BE2C (cell line): Measurements from ENCODE around the gene HEBP2.

ENCODE experiments used
- DNase-seq: peaks from one replicate; pipeline ENCODE4 v3.0.0-alpha.2; 2020
- H3K27me3 ChIP-seq: fragments of 250-450 bp; sonication (Bioruptor Pico); 2 replicates; pipeline ENCODE4 v1.5.1; 2020; ENCODE audit warnings: mild to moderate bottlenecking
- H3K36me3 ChIP-seq: fragments of 250-450 bp; sonication (Bioruptor Pico); 2 replicates; pipeline ENCODE4 v1.5.1; 2020; ENCODE audit warnings: mild to moderate bottlenecking
- H3K4me1 ChIP-seq: fragments of 250-450 bp; sonication (Bioruptor Pico); 2 replicates; pipeline ENCODE4 v1.5.1; 2020
- H3K4me3 ChIP-seq: 2 replicates; pipeline ENCODE4 v1.5.1; 2011; ENCODE audit warnings: low read depth, low read length
- H3K9me3 ChIP-seq: fragments of 250-450 bp; sonication (Bioruptor Pico); 2 replicates; pipeline ENCODE4 v1.5.1; 2020
- TF ChIP-seq, protein P1 (sequence below): IDR thresholded peaks from 2 replicates; pipeline ENCODE4 v1.5.1; 2012; ENCODE audit warnings: mild to moderate bottlenecking, low read depth, low read length

The HEBP2 gene

GRCh38 chr6:138418118-138418742 lies 14.2 kb downstream of the HEBP2 start:
- Histone ChIP-seq H3K27me3 (peaks cover under 1% of the 10 kb centered on the region; the same call in 1 of the 2 replicates), H3K36me3 (no peaks in the 10 kb centered on the region; the same call in 1 of the 2 replicates), H3K9me3 (no peaks in the 10 kb centered on the region), H3K4me3 (no peak overlapping the region), H3K4me1 (no peaks in the 10 kb centered on the region)
- TF ChIP-seq, protein P1, sequence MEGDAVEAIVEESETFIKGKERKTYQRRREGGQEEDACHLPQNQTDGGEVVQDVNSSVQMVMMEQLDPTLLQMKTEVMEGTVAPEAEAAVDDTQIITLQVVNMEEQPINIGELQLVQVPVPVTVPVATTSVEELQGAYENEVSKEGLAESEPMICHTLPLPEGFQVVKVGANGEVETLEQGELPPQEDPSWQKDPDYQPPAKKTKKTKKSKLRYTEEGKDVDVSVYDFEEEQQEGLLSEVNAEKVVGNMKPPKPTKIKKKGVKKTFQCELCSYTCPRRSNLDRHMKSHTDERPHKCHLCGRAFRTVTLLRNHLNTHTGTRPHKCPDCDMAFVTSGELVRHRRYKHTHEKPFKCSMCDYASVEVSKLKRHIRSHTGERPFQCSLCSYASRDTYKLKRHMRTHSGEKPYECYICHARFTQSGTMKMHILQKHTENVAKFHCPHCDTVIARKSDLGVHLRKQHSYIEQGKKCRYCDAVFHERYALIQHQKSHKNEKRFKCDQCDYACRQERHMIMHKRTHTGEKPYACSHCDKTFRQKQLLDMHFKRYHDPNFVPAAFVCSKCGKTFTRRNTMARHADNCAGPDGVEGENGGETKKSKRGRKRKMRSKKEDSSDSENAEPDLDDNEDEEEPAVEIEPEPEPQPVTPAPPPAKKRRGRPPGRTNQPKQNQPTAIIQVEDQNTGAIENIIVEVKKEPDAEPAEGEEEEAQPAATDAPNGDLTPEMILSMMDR: no peak
- no peak for DNase-seq

DNA sequence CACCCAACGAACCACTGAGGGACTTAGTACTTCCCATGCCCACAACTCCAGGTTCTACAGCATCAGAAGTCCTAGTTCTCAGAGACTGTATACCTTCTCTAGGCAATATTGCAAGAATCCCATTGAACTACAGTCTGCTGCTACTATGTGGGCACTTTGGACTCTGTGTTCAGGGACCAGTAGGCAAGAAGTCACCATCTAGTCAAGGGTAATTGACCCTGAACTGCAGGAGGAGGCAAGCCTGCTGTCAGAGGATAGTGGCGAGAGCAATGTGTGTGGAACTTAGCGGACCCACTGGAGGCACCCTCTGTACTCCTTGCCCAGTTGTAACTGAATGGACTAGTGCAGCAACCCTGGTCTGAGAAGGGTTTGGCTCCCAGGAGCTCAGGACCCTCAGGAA lies 15.7 kb downstream of the HEBP2 start:
- TF ChIP-seq, protein P1: no peak
- Histone ChIP-seq H3K9me3 (no peaks in the 10 kb centered on the region), H3K4me3 (no peak overlapping the region), H3K36me3 (no peaks in the 10 kb centered on the region), H3K27me3 (peaks cover 11% of the 10 kb centered on the region), H3K4me1 (no peaks in the 10 kb centered on the region)
- DNase-seq: no peak

DNA sequence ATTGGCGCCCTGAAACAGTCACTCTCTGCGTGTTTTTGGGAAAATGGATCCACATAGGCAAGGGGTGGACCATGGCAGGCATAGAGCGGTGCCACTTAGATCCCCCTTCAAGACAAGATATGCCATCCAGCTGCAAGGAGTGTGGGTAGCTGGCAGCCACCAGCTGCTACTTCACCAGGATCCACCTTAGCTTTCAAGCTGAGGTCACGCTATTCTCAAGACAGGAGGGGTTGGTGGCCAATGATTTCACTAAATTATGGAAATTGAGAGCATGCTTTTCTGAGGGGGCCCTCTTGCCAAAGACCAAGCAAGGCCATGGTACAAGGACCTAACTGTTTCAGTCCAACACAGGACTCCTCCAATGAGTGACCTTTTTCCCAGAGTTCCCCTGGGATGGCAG lies 16.3 kb downstream of the HEBP2 start:
- no peak for DNase-seq
- H3K4me1 ChIP-seq: no peaks in the 10 kb centered on the region
- TF ChIP-seq, protein P1: no peak
- no peaks in the 10 kb centered on the region for H3K36me3 ChIP-seq
- no peaks in the 10 kb centered on the region for H3K9me3 ChIP-seq
- H3K4me3 ChIP-seq: no peak overlapping the region
- peaks cover 15% of the 10 kb centered on the region for H3K27me3 ChIP-seq

GRCh38 chr6:138421089-138421488 lies 17.1 kb downstream of the HEBP2 start:
- H3K36me3 ChIP-seq: no peaks in the 10 kb centered on the region

GRCh38 chr6:138421608-138422007 lies 17.6 kb downstream of the HEBP2 start:
- no peak overlapping the region for H3K4me3 ChIP-seq
- TF ChIP-seq, protein P1: no peak
- peaks cover 21% of the 10 kb centered on the region for H3K27me3 ChIP-seq
- H3K9me3 ChIP-seq: no peaks in the 10 kb centered on the region
- no peaks in the 10 kb centered on the region for H3K36me3 ChIP-seq
- no peak for DNase-seq
- H3K4me1 ChIP-seq: no peaks in the 10 kb centered on the region

More at GRCh38 chr6:138421089-138421488, 17.1 kb downstream of the HEBP2 start:
- no peaks in the 10 kb centered on the region for H3K9me3 ChIP-seq
- no peaks in the 10 kb centered on the region for H3K4me1 ChIP-seq
- no peak for DNase-seq
- no peak overlapping the region for H3K4me3 ChIP-seq
- peaks cover 17% of the 10 kb centered on the region for H3K27me3 ChIP-seq
- TF ChIP-seq, protein P1: no peak

- Histone ChIP-seq H3K36me3 (no peaks in the 10 kb centered on the region), H3K9me3 (no peaks in the 10 kb centered on the region), H3K27me3 (peaks cover 26% of the 10 kb centered on the region), H3K4me3 (no peak overlapping the region), H3K4me1 (no peaks in the 10 kb centered on the region)
- TF ChIP-seq, protein P1: no peak
- DNase-seq: no peak
Observed at GRCh38 chr6:138422861-138423260, 18.8 kb downstream of the HEBP2 start.
